Psoas muscle (tissue), 8 donors: ENCODE results near the gene VASH2. TPM values are rescaled to one million over a fixed set of nuclear protein-coding genes. Genes with fewer than 3 reads are reported as not detected.
A peak's percentile ranks its signal among the peaks of the same experiment; 100 is the strongest.

Experiments used
- ATAC-seq, 4 donors: fragments of 200-7000 bp; cut with Tn5 transposase; one replicate each; pipeline ENCODE4 v1.9.1; 2020; ENCODE audit warnings: moderate library complexity in 3 of 4, mild to moderate bottlenecking in 2 of 4
- DNase-seq, 2 donors: peaks; one replicate each; pipeline ENCODE4 v3.0.0-alpha.2; 2020
- H3K27ac ChIP-seq: fragments of 200-600 bp; one replicate; pipeline ENCODE4 v1.8.0; 2022
- H3K27me3 ChIP-seq, 3 donors: fragments of 200-600 bp in 1 of 3; one replicate each; pipeline versions ENCODE4 v1.6.1 to v1.8.0; 2013 to 2022; ENCODE audit warnings: low read length in 2 of 3, mild to moderate bottlenecking in 2 of 3, moderate library complexity in 1 of 3; ENCODE audit not compliant: insufficient read depth in 3 of 3
- H3K36me3 ChIP-seq, 2 donors: fragments of 200-600 bp in 1 of 2; one replicate each; pipeline versions ENCODE4 v1.6.1 to v1.8.0; 2013 to 2022; ENCODE audit warnings: low read depth in 1 of 2, mild to moderate bottlenecking in 1 of 2, moderate library complexity in 1 of 2; ENCODE audit not compliant: insufficient read depth in 1 of 2
- H3K4me1 ChIP-seq: fragments of 200-600 bp; one replicate; pipeline ENCODE4 v1.8.0; 2022
- H3K4me3 ChIP-seq: fragments of 200-600 bp; one replicate; pipeline ENCODE4 v1.8.0; 2022; ENCODE audit warnings: mild to moderate bottlenecking
- H3K9me3 ChIP-seq: fragments of 200-600 bp; one replicate; pipeline ENCODE4 v1.8.0; 2022
- CTCF ChIP-seq: fragments of 200-600 bp; IDR thresholded peaks from one replicate; pipeline ENCODE4 v1.8.0; 2022; ENCODE audit warnings: antibody characterized with exemption
- WGBS, 3 donors: extraction: QIAGEN DNeasy Blood & Tissue Kit; methylation state at CpG; one replicate each; pipeline versions ENCODE4 v1.1.6 to v1.1.7; 2013; 5-methylcytosine and 5-hydroxymethylcytosine counted together
- intact Hi-C, 2 donors: fragments of 100-400 bp; cut with DNase I; formaldehyde crosslinking; loops; one replicate each; pipeline versions ENCODE4 v1.11.0 to v1.14.2; 2022
- polyA plus RNA-seq, 3 donors: library from polyadenylated mRNA; stranded (reverse); fragments of 200-250 nt; gene quantifications; one replicate each; pipeline ENCODE4 v1.2.3, GENCODE V29; 2013
- total RNA-seq, 4 donors: library from RNA; stranded (reverse); fragmentation: NEBNext Ultra II Directional in 2 of 4; extraction: Animal tissue kit (Norgen Biotek cat#: 25700) in 2 of 4; gene quantifications; one replicate each; pipeline versions ENCODE4 v1.2.1 to v1.2.4, GENCODE V29; 2021 to 2023
- donor health status: healthy with polysubstance abuse.
- donor health status: DM: no; HTN: no; CAD: no; lungs with moderate emphysema.
- donor health status: Bipolar disorder and iron deficiency.
- donor health status: healthy.
- donor health status: DM: yes; HTN: yes; CAD: no.
- donor health status: DM: no; HTN: no; CAD: no.
- donor health status: DM: no; HTN: no; CAD: no.
- donor health status: DM: yes; HTN: yes; CAD: no.

The VASH2 gene
- total and polyA plus RNA-seq, 7 donors: 0.09 to 1.6 (median 0.17) TPM

- no peaks in the 10 kb centered on the region for H3K27me3 ChIP-seq
- H3K4me3 ChIP-seq: peak overlapping the region; percentile 92
- 8 to 10% (median 8%) methylated on average over 7 of the region's 7 CpGs for WGBS, 3 donors
- peak overlapping the region; percentile 88 for H3K27ac ChIP-seq
- intact Hi-C loops: no loop called here
- DNase-seq: no peak
- H3K4me1 ChIP-seq: peaks cover 22% of the 10 kb centered on the region
- H3K36me3 ChIP-seq: peaks cover 0 to 24% of the 10 kb centered on the region in 2 donors
- ATAC-seq: peak in 1 of 4 donors; percentile 2
- no peaks in the 10 kb centered on the region for H3K9me3 ChIP-seq
- no peak for TF ChIP-seq CTCF
Measured at GRCh38 chr1:213014642-213015041, 64.3 kb downstream of the VASH2 start.

- ATAC-seq (peak; percentile 98 to 99 (median 98)), DNase-seq (peak; percentile 97 to 98)
- Histone ChIP-seq H3K27me3 (no peaks in the 10 kb centered on the region), H3K4me1 (peaks cover 22% of the 10 kb centered on the region), H3K27ac (peak within 1 kb of the TSS; percentile 88), H3K36me3 (peaks cover 0 to 24% of the 10 kb centered on the region in 2 donors), H3K4me3 (peak within 1 kb of the TSS; percentile 92), H3K9me3 (no peaks in the 10 kb centered on the region)
- 0 to 1% (median 0%) methylated on average over 49 to 65 of the region's 66 CpGs for WGBS, 3 donors
- no peak for TF ChIP-seq CTCF
- intact Hi-C loops: loop anchor here (2.0 kb wide), 2 partner anchors 33 to 35 kb away; partner anchors contain the start of gene RPS6KC1 (in 1 of the 2)
Measured at GRCh38 chr1:213015099-213016050, 65.0 kb downstream of the VASH2 start, which contains the start of gene ANGEL2. Gene ANGEL2, minus strand, starts transcription at chr1:213015867. Its CDS starts 196 bp downstream, at chr1:213015671.

- H3K4me1 ChIP-seq: peaks cover 22% of the 10 kb centered on the region
- H3K36me3 ChIP-seq: peaks cover 0 to 5% of the 10 kb centered on the region in 2 donors
- no peak overlapping the region for H3K27ac ChIP-seq
- 94 to 96% (median 95%) methylated on average over 9 of the region's 9 CpGs for WGBS, 3 donors
- ATAC-seq (no peak), DNase-seq (no peak)
- intact Hi-C loops: loop anchor here (2.0 kb wide), 2 partner anchors 31 to 33 kb away; partner anchors contain the start of gene RPS6KC1 (in 1 of the 2)
- TF ChIP-seq CTCF: no peak
- H3K4me3 ChIP-seq: no peak overlapping the region
- H3K27me3 ChIP-seq: no peaks in the 10 kb centered on the region
- H3K9me3 ChIP-seq: no peaks in the 10 kb centered on the region
Measured at GRCh38 chr1:213017447-213018273, 67.3 kb downstream of the VASH2 start.

- H3K27ac ChIP-seq: no peak overlapping the region
- DNase-seq (no peak), ATAC-seq (no peak)
- no peaks in the 10 kb centered on the region for H3K9me3 ChIP-seq
- TF ChIP-seq CTCF: no peak
- no peaks in the 10 kb centered on the region for H3K36me3 ChIP-seq
- H3K4me1 ChIP-seq: peaks cover 5% of the 10 kb centered on the region
- intact Hi-C loops: no loop called here
- H3K4me3 ChIP-seq: no peak overlapping the region
- no peaks in the 10 kb centered on the region for H3K27me3 ChIP-seq
- 88 to 92% (median 92%) methylated on average over 4 of the region's 4 CpGs for WGBS, 3 donors
Measured at GRCh38 chr1:213019450-213019849, 69.1 kb downstream of the VASH2 start.
